HG03159 (cell line): Measurements from ENCODE around the gene SLC4A2.
A peak's percentile ranks its signal among the peaks of the same experiment; 100 is the strongest.

Source experiments
- ATAC-seq: cut with Tn5 transposase; IDR thresholded peaks from one replicate; pipeline ENCODE4 v1.9.1; 2021; ENCODE audit warnings: mild to moderate bottlenecking, moderate library complexity; ENCODE audit not compliant: unreplicated experiment

Gene SLC4A2

GRCh38 chr7:151078233-151079040 lies 19.0 kb downstream of the SLC4A2 start:
- no peak for ATAC-seq

GRCh38 chr7:151079199-151079910 lies 20.0 kb downstream of the SLC4A2 start:
- ATAC-seq: no peak

- ATAC-seq: peak; percentile 6
Observed at GRCh38 chr7:151080067-151080521, 20.7 kb downstream of the SLC4A2 start.

GRCh38 chr7:151080522-151081169 lies 21.3 kb downstream of the SLC4A2 start, which contains the start of gene FASTK:
Gene FASTK, minus strand, starts transcription at chr7:151080809. Its CDS starts 43 bp downstream, at chr7:151080766.
- peak; percentile 79 for ATAC-seq

GRCh38 chr7:151081170-151082101 lies 22.0 kb downstream of the SLC4A2 start:
- ATAC-seq: no peak

GRCh38 chr7:151082141-151083070 lies 23.0 kb downstream of the SLC4A2 start:
- no peak for ATAC-seq

- ATAC-seq: peak; percentile 44
Observed at GRCh38 chr7:151083071-151083823, 23.9 kb downstream of the SLC4A2 start, which contains the start of gene TMUB1. Gene TMUB1, minus strand, starts transcription at chr7:151083493. Its CDS starts 930 bp downstream, at chr7:151082563.

GRCh38 chr7:151083824-151084160 lies 24.4 kb downstream of the SLC4A2 start:
- no peak for ATAC-seq

GRCh38 chr7:151085329-151085690 lies 25.9 kb downstream of the SLC4A2 start:
- no peak for ATAC-seq

GRCh38 chr7:151085691-151086620 lies 26.6 kb downstream of the SLC4A2 start, which contains the start of gene AGAP3:
Gene AGAP3, plus strand, starts transcription at chr7:151086475. Its CDS starts 267 bp downstream, at chr7:151086742.
- ATAC-seq: peak; percentile 51

- ATAC-seq: no peak
Observed at GRCh38 chr7:151086802-151087244, 27.4 kb downstream of the SLC4A2 start.

- no peak for ATAC-seq
Observed at GRCh38 chr7:151087245-151088018, 28.0 kb downstream of the SLC4A2 start.

GRCh38 chr7:151088019-151088855 lies 28.8 kb downstream of the SLC4A2 start:
- ATAC-seq: no peak

- no peak for ATAC-seq
Observed at GRCh38 chr7:151088856-151089699, 29.7 kb downstream of the SLC4A2 start.
